Peyer's patch (tissue), 4 donors: ENCODE data around the gene LRRN4CL.

Experiments used
- POLR2A ChIP-seq, 2 donors: fragments of 450-650 bp; IDR thresholded peaks; one replicate each; pipeline ENCODE4 v1.5.1; 2017; ENCODE audit warnings: antibody characterized with exemption in 2 of 2, mild to moderate bottlenecking in 2 of 2, moderate library complexity in 2 of 2
- TF ChIP-seq, protein P1 (sequence below), 6 experiments: fragments of 450-650 bp in 4 of 6; fragments of 200-600 bp in 2 of 6; sonication (generic) in 1 of 6; IDR thresholded peaks; one replicate each; pipeline ENCODE4 v1.5.1; 2017 to 2019; ENCODE audit warnings: antibody characterized with exemption in 6 of 6, mild to moderate bottlenecking in 3 of 6, moderate library complexity in 1 of 6

DNA sequence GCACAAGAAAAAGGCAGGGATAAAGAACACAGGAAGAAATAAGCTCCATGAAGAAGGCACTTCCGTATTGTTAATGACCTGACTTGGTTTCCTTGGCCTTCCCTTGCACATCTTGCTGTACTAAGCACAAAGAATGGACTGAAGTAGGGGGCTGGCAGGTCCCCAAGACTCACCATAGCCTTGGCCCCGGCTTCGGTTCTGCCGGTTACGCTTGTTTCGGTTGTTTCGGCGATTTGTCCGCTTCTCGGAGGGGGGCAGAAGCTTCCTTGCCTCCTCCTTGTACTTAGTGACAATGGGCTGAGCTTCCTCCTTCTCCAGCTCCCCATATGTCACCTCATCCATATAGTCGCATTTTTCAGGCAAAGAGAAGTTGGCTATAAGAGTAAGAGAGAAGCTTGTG, 27.5 kb upstream of the LRRN4CL start:
- TF ChIP-seq, protein P1, sequence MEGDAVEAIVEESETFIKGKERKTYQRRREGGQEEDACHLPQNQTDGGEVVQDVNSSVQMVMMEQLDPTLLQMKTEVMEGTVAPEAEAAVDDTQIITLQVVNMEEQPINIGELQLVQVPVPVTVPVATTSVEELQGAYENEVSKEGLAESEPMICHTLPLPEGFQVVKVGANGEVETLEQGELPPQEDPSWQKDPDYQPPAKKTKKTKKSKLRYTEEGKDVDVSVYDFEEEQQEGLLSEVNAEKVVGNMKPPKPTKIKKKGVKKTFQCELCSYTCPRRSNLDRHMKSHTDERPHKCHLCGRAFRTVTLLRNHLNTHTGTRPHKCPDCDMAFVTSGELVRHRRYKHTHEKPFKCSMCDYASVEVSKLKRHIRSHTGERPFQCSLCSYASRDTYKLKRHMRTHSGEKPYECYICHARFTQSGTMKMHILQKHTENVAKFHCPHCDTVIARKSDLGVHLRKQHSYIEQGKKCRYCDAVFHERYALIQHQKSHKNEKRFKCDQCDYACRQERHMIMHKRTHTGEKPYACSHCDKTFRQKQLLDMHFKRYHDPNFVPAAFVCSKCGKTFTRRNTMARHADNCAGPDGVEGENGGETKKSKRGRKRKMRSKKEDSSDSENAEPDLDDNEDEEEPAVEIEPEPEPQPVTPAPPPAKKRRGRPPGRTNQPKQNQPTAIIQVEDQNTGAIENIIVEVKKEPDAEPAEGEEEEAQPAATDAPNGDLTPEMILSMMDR (IDR thresholded peaks at IDR 0.05), result no peak
- no peak for TF ChIP-seq POLR2A (IDR thresholded peaks at IDR 0.05)
